ENCODE results near the gene ATXN7L1. TPM values are rescaled to one million over a fixed set of nuclear protein-coding genes. Genes with fewer than 3 reads are reported as not detected.

Gene ATXN7L1
- total RNA-seq, 1 donor from 2014 or later: 2.3 TPM

GRCh38 chr7:105738133-105738532 lies 138.3 kb downstream of the ATXN7L1 start:
- H3K4me3 ChIP-seq (ENCODE audit: low read depth, low read length): no peak overlapping the region
- no peak for DNase-seq (ENCODE audit: low read depth)
- TF ChIP-seq CTCF (conservative IDR thresholded peaks at IDR 0.05; ENCODE audit: low read depth, low read length): peak; percentile 6

GRCh38 chr7:105734233-105734632 lies 142.2 kb downstream of the ATXN7L1 start:
- DNase-seq (ENCODE audit: low read depth): no peak
- TF ChIP-seq CTCF (conservative IDR thresholded peaks at IDR 0.05; ENCODE audit: low read depth, low read length): no peak
- H3K4me3 ChIP-seq (ENCODE audit: low read depth, low read length): no peak overlapping the region

GRCh38 chr7:105731042-105731441 lies 145.4 kb downstream of the ATXN7L1 start:
- DNase-seq (ENCODE audit: low read depth): no peak
- TF ChIP-seq CTCF (conservative IDR thresholded peaks at IDR 0.05; ENCODE audit: low read depth, low read length): no peak
- H3K4me3 ChIP-seq (ENCODE audit: low read depth, low read length): no peak overlapping the region

- no peak overlapping the region for H3K4me3 ChIP-seq (ENCODE audit: low read depth, low read length)
- no peak for DNase-seq (ENCODE audit: low read depth)
- no peak for TF ChIP-seq CTCF (conservative IDR thresholded peaks at IDR 0.05; ENCODE audit: low read depth, low read length)
Measured at GRCh38 chr7:105728028-105728427, 148.4 kb downstream of the ATXN7L1 start.

GRCh38 chr7:105724688-105725087 lies 151.7 kb downstream of the ATXN7L1 start:
- TF ChIP-seq CTCF (conservative IDR thresholded peaks at IDR 0.05; ENCODE audit: low read depth, low read length): no peak
- no peak overlapping the region for H3K4me3 ChIP-seq (ENCODE audit: low read depth, low read length)
- no peak for DNase-seq (ENCODE audit: low read depth)

- DNase-seq (ENCODE audit: low read depth): no peak
- TF ChIP-seq CTCF (conservative IDR thresholded peaks at IDR 0.05; ENCODE audit: low read depth, low read length): no peak
Measured at GRCh38 chr7:105723572-105723971, 152.8 kb downstream of the ATXN7L1 start.

GRCh38 chr7:105721571-105722104 lies 154.8 kb downstream of the ATXN7L1 start:
- H3K4me3 ChIP-seq (ENCODE audit: low read depth, low read length): no peak overlapping the region
- no peak for DNase-seq (ENCODE audit: low read depth)
- no peak for TF ChIP-seq CTCF (conservative IDR thresholded peaks at IDR 0.05; ENCODE audit: low read depth, low read length)

More at GRCh38 chr7:105723572-105723971, 152.8 kb downstream of the ATXN7L1 start:
- no peak overlapping the region for H3K4me3 ChIP-seq (ENCODE audit: low read depth, low read length)

All from epithelial cell of proximal tubule (primary cell).